ENCODE results near the gene IPO11.
"Not testable (repeated sequence)": the region's sequence is repeated elsewhere in the genome, so short reads cannot be mapped to it uniquely, and the experiment has no call there.

GRCh38 chr5:62513085-62513484, 100.5 kb downstream of the IPO11 start:
- TF ChIP-seq CTCF (IDR thresholded peaks at IDR 0.05; ENCODE audit: low read depth, low read length, missing input control); REST (IDR thresholded peaks at IDR 0.05); ATF3 (IDR thresholded peaks at IDR 0.05); MAX (IDR thresholded peaks at IDR 0.05); NR2F2 (IDR thresholded peaks at IDR 0.05); EGR1 (IDR thresholded peaks at IDR 0.05; ENCODE audit: low read depth in 2 of 2); RAD21 (IDR thresholded peaks at IDR 0.05): not testable (repeated sequence)

Measured in liver (tissue), 3 donors.